Head of caudate nucleus (tissue), 42 donors: ENCODE results near the gene PNPLA1.
A peak's percentile ranks its signal among the peaks of the same experiment; 100 is the strongest.

Source experiments
- DNase-seq, 42 donors: peaks; one replicate each; pipeline versions ENCODE4 v3.0.0 to v3.0.0-alpha.2; 2020 to 2021; ENCODE audit warnings: mixed read lengths in 7 of 42
- intact Hi-C: fragments of 100-400 bp; cut with DNase I; formaldehyde crosslinking; loops from one replicate; pipeline ENCODE4 v1.15.0; 2022

Gene PNPLA1, protein sequence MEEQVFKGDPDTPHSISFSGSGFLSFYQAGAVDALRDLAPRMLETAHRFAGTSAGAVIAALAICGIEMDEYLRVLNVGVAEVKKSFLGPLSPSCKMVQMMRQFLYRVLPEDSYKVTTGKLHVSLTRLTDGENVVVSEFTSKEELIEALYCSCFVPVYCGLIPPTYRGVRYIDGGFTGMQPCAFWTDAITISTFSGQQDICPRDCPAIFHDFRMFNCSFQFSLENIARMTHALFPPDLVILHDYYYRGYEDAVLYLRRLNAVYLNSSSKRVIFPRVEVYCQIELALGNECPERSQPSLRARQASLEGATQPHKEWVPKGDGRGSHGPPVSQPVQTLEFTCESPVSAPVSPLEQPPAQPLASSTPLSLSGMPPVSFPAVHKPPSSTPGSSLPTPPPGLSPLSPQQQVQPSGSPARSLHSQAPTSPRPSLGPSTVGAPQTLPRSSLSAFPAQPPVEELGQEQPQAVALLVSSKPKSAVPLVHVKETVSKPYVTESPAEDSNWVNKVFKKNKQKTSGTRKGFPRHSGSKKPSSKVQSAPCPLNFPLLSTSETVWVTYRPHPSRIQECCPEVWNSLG

DNA sequence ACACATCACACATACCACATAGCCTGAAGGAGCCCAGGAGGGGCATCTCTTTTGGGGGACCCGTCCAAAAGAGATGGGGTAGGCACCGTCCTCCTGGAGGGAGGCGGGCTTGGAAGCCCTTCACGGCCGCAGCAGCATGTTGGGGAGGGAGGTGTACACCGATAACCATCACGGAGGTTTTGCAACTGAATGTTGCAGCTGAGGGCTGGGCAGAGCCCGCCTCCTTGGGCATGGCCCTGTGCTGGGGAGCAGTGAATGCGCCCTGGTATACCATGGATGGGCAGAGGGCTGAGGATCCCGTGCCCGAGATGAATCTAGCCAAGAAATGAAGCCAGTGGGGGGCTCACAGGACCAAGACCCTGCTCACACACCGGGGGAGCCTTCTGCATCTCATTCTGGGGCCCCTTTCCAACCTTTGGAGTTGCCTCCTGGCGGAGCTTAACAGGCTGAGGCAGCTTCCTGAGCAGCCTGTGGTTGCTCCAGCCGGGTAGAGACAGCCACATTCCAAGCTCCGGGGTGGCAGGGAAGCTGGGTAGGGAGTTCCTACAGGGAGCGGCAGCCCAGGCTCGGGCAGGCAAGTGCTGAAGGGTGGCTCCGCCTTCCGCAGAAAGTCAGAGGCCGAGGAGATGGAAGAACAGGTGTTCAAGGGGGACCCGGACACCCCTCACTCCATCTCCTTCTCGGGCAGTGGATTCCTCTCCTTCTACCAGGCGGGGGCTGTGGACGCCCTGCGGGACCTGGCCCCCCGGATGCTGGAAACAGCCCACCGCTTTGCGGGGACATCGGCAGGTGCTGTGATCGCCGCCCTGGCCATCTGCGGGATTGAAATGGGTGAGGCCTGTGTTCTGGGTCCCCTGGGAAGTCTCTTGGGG lies at the start of gene PNPLA1:
Gene PNPLA1, plus strand, starts transcription at position 227 of the 872 bp plus-strand sequence. Its CDS starts 400 bp downstream, at position 627.
- DNase-seq, result no peak
- intact Hi-C loops, result no loop called here

DNA sequence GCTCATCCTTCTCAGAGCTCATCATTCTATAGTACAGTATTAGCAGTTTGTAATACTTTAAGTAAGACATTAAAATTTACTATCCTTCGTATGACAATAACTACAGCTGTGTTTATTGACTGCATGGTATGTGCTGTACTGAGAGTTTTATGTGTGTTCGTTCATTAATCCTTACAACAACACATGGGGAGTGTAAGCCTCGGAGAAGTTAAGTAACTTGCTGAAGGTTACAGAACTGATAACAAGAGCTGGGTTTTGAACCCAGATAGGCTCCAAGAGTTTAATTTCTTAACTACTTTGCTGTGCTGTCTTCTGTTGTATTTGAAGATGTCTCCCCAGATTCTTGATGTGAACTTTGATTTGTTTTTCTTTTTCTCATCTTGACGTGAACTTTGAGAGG lies 49.6 kb upstream of the PNPLA1 start:
- no peak for DNase-seq
- intact Hi-C loops, result no loop called here

DNA sequence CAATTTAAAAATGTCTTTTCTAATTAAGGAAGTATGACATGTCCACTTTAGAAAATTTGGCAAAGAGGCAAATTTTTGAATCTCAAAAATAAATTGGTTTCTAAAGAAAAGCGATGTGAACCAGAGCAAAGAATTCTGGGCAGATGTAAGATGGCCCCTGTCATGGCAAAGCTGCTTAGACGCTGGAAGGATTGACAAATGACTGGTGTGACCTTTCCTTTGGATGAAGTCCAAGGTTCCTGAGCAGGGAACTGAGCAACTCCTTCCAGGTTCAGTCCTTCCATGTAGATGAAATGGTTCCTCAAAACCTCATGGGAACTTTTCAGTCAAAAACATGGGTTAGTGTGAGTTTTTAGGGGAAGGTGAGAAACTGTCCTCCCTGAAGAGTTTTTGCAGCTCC lies 48.2 kb upstream of the PNPLA1 start:
- intact Hi-C loops, result no loop called here
- DNase-seq, result no peak

DNA sequence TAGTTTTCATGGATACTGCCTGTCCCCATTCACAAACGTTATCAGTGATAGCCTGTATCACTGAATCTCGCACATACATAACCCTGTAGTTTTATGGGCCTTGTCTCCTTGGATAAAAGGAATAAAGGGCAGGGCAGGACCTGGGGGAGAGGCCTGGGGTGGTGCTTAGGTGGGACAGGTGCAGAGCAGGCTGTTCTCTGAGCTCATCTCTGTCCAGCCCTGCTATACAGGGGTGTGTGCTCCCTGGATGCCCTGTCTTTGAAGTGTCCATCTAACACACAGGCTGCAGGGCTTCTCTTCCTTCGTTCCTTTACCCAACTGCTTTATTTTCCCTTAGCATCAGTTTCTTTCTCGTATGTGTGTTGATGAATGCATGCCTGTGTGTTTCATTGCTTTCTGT lies 46.9 kb upstream of the PNPLA1 start:
- intact Hi-C loops, result no loop called here
- no peak for DNase-seq

DNA sequence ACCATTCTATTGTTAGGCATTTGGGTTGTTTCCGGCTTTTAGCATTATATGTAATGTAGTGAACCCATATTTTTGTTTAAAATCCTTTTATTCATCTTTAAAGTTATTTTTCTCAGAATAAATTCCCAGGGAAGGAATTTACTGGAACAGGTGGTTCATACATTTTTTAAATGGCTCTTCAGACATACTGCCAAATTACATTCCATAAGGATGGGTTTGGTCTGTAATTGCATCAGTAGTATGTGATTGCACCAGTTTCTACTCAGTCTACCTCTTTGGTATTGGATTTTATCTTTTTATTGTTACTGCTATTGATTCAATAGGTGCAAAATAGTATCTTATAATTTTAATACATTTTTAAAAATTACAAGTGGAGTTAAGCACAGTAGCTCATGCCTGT lies 46.2 kb upstream of the PNPLA1 start:
- intact Hi-C loops, result no loop called here
- DNase-seq, result no peak

DNA sequence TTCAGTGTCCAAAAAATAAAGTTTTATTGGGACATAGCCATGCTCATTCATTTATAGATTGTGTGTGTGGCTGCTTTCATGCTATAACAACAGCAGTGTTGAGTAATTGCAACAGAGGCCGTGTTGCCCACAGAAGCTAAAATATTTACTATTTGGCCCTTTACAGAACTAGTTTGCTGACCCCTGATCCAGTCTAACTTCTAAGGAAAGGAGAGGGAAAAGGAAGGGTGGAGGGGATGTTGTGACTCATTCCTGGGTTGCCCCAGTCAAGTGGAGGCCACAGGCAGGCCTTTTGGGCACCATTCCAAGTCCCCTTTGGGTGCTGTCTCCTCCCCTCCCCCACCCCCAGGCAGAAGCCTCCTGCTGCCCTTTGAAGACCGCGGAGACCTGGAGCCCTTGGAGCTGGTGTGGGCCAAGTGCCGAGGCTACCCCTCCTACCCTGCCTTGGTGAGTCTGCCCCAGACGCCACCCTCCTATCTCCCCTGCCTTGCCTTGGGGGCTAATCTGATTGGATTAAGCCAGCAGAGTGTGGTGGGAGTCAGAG lies 44.9 kb upstream of the PNPLA1 start:
- intact Hi-C loops, result no loop called here
- DNase-seq, result no peak

DNA sequence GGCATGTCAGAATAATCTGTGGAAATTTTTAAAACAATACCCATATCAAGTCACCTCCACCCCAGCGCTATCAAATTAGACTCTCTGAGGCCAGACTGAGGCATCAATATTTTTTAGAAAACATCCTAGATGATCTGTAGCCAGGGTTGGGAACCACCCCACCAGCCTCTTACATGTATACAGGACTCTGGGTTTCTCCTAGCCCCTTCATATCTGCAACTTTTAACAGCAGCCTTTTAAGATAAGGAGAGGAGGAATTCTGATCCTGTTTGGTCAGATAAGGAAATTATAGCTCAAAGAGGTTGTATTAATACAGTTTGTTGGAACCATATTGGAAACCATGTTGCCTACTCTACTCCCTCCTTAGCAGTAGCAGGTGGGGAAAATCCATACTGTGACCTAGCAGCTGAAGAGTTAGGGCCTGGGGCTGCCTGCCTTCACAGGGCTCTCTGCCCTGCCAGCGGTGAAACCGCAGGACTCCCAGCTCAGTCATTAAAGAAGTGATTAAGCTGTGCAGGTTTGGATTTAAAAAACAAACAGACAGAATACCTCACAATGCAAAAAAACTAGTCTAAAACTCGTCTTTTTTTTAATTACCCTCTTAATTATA lies 43.3 kb upstream of the PNPLA1 start:
- no peak for DNase-seq
- intact Hi-C loops, result no loop called here

DNA sequence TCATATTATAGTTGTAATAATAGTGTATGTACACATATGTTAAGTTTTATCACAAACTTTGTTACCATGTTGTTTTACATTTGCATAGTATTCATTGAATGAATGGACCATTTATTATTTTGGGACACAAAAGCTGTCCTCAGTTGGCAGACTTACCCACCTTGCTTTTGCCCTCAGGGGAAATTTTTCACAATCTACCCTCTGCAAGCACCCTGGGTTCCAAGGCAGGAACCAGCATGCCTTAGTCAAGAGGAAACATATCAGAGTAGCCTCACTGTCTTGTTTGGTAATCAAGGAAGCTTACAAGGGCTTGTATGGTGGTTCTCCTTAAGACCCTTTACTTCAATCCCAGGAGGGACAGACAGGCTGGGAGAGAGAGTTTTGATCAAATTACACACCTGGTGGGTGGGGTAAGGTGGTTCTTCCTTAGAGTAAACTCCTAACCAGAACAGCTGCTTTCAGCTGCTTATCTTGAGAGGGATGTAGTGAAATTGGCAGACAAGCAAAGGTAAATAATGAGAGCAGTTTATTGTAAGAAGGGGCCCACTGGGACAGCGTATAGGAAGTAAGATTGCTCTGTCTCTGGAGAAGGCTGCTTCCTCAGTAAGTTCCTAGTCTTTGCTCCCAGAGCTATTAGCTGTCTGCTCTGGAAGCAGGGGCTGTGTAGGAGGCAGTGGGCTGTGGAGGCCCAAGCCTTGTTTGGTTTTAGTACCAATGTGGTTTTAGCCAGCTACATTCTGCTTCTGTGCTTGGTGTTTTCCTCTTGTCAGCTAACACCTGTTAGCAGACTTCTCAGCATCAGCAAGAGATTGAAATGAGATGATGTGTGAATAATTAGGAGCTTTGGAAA lies 42.3 kb upstream of the PNPLA1 start:
- no peak for DNase-seq
- intact Hi-C loops, result no loop called here

DNA sequence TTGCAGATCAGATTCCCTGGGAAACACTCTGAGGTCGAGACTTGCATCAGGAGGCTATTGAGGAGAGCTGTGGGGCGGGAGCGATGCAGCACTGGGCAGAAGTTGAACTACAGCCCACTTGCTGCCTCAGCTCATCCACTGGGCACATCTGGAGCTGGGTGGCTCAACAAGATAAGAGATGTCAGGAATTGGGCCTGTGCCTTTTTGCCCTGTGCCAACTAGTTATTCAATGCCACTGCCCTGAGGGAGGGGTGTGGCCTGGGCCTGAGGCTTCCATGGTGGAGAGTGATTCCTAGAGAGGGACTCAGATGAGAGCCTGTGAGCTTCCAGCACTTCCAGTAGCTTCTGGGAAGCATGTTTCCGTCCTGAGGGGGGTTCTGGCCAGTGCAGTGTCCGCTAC lies 40.6 kb upstream of the PNPLA1 start:
- no peak for DNase-seq
- intact Hi-C loops, result no loop called here

DNA sequence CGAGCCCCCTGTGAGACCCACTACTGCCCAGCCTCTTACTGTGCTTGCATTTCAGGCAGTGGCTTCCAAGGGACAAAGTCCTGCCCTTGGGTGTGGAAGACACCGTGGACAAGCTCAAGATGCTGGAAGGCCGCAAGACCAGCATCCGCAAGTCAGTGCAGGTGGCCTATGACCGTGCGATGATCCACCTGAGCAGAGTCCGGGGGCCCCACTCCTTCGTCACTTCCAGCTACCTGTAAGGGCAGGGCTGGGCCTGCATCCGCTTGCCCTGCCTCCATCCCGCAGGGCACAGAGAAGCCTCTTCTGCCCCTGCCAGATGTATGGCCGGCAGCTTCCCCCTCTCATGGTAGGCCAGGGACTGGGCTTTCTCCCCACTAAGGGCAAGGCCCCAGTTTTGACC lies 39.5 kb upstream of the PNPLA1 start:
- intact Hi-C loops, result no loop called here
- no peak for DNase-seq

DNA sequence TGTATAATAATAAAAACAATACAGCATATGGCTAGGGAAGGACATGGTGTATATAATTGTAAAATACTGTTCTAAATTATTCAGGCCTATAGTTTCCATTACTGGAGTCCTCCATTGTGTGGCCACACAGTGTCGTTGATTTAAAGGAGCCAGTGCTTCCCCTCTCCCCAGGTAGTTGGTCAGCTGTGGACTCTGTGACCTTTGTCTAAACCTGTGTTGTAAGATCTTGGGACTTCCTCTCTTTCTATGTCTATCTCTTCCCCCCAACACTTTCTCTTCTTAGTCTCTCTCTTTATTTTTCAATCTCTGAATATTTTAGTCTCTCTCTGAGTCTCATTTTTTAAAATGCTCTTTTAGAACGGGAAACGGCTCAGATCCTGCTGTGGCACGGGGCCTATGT lies 37.7 kb upstream of the PNPLA1 start:
- no peak for DNase-seq
- intact Hi-C loops, result no loop called here

DNA sequence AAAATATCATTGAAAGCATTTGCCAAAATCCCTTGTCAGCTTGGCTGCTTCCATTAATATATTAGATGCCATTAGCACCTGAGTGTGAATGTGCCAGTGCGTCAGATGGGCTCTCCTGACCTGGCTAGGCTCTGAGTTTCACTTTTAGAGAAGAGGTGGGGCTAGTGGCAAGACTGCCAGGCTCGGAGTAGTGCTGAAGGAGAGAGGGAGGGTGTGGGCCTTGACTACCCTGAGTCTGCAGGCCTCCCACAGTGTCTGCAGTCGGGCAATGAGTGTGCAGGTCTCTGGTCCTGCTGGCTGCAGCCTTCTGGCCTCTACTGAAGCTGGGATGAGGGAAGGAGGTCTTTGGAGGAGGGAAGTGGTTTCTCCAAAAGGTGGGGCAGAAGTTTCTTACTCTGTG lies 34.6 kb upstream of the PNPLA1 start:
- intact Hi-C loops, result no loop called here
- no peak for DNase-seq

DNA sequence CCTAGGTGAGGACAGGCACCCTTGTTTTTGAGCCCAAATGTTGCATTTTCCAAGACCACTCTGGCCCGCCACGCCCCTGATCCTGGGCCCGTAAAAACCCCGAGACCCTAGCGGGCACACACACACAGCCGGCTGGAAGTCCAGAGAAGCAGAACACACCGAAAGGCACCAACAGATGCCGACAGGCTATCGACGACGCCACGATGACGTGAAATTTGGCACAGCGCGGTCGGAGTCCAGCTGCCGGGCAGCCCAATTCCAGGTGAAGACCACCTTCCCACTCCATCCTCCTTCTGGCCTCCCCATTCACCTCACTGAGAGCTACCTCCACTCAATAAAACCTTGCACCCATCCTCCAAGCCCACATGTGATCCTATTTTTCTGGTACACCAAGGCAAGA lies 34.0 kb upstream of the PNPLA1 start:
- DNase-seq, result no peak
- intact Hi-C loops, result no loop called here

DNA sequence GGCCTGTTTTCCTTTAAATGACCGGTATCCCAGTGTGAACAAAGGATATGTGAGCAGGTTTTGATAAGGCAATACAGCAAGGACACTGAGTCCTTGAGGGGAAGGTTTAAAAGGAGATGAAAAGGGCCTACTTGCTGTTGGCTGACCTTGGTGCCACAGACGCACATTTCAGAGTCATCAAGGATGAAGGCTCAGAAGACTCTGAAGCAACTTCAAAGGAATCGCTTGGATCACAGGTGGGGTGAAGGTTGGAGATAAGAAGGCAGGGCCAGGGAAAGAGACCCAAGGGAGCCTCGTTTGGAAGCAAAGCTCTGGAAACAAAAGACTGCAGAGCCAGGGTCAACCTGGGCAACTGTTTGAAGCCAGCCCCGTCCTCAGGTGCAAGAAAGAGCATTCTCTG lies 30.1 kb upstream of the PNPLA1 start:
- no peak for DNase-seq
- intact Hi-C loops, result no loop called here

DNA sequence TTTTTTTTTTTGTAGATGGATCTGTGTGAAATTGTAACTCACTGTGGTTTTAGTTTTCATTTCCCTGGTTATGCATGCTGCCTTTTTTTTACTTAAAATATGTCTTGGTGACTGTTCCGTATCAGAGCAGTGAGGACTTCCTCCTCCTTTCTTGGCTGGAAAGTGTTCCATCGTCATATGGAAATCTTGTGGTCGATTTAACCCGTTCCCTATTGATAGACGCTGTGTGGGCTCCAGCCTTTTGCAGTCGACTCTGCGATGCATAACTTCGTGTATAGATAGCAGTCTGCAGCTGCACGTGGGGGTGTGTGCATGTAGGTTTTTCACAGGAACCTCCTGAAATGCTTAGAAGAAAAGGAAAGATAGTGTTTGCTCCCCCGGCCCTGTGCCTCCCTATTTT lies 28.1 kb upstream of the PNPLA1 start:
- DNase-seq, result peak in 34 of 42 donors; percentile 4 to 82 (median 40)
- intact Hi-C loops, result no loop called here

DNA sequence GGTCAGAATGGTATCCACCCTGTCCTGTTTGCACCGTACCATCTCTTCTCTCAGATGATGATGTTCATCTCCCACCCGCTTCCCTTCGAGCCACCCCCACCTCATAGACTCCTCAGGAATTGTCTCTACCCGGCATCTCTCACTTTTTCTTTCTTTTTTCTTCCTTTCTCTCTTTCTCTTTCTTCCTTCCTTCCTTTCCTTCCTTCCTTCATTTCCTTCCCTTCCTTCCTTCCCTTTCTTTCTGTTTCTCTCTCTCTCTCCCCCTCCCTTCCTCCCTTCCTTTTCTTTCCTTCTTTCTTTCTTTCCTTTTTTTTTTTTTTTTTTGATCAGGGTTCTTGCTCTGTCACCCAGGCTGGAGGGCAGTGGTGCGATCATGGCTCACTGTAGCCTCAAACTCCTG lies 27.7 kb upstream of the PNPLA1 start:
- intact Hi-C loops, result no loop called here
- DNase-seq, result no peak

DNA sequence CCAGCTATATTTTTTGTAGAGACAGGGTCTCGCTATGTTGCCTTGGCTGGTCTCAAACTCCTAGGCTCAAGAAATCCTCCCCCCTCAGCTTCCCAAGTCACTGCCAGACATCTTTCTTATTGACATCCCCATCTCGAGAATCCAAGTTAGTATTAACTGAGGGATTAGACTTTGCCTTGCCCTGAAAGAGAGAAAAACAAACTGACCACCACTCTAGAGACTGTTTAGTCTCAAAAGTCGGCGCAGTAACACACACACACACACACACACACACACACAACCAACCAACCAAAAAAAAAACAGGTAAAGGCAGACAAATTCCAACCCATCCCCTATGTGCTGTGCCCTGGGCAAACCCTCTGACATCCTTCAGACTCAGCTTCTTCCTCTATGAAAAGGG lies 27.2 kb upstream of the PNPLA1 start:
- intact Hi-C loops, result no loop called here
- DNase-seq, result no peak

DNA sequence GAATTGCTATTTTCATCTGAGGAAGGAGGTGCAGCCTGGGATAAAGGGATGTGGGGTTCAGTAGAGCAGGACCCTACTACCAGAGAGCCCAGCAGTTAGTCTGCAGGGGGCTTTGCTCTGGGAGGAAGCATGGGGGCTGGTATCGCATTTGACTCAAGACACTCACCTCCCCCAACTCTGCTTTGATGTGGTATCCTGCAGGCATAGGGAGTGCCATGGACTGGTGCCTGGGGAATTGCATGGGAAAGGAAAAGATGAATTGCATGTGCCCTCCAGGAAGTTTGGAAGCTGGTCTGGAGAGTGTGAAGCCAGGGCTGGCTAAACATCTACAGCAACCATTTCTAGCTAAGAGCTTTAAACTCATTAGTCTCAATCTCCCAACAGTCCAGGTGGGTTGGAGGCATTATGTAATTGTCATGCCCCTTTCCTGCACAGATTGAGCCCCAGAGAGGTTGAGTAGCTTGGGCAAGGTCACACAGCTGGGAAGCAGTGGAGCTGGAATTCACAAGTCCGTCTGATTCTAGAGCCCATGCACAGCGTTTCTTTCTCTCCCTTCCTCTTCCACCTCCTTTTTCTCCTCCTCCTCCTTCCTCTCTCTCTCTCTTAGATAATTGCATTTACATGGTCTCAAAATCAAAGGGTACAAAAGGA lies 26.2 kb upstream of the PNPLA1 start:
- intact Hi-C loops, result no loop called here
- no peak for DNase-seq
